Measurements from ENCODE around the gene APOBEC3F. TPM values are rescaled to one million over a fixed set of nuclear protein-coding genes. Genes with fewer than 3 reads are reported as not detected.
"Not testable (repeated sequence)": the region's sequence is repeated elsewhere in the genome, so short reads cannot be mapped to it uniquely, and the experiment has no call there.

APOBEC3F gene
- polyA plus RNA-seq, 1 experiment: 8.6 TPM

- TF ChIP-seq, protein P1, sequence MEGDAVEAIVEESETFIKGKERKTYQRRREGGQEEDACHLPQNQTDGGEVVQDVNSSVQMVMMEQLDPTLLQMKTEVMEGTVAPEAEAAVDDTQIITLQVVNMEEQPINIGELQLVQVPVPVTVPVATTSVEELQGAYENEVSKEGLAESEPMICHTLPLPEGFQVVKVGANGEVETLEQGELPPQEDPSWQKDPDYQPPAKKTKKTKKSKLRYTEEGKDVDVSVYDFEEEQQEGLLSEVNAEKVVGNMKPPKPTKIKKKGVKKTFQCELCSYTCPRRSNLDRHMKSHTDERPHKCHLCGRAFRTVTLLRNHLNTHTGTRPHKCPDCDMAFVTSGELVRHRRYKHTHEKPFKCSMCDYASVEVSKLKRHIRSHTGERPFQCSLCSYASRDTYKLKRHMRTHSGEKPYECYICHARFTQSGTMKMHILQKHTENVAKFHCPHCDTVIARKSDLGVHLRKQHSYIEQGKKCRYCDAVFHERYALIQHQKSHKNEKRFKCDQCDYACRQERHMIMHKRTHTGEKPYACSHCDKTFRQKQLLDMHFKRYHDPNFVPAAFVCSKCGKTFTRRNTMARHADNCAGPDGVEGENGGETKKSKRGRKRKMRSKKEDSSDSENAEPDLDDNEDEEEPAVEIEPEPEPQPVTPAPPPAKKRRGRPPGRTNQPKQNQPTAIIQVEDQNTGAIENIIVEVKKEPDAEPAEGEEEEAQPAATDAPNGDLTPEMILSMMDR (IDR thresholded peaks at IDR 0.05; ENCODE audit: insufficient read depth, low read depth, low read length): no peak
- peak; percentile 52 for DNase-seq (ENCODE audit: low read depth)
- ChIA-PET CTCF (interaction anchor here (1.0 to 2.9 kb wide), 4 partner anchors 11 to 245 kb away, joined by 3 to 10 read pairs (median 6); no protein-coding TSS in a partner anchor), POLR2A (no interaction called here)
- Histone ChIP-seq H3K27me3 (ENCODE audit: control insufficient read depth, insufficient read depth, low read length) (no peaks in the 10 kb centered on the region), H3K4me3 (ENCODE audit: low read depth, low read length) (peak within 1 kb of the TSS; percentile 71), H3K36me3 (ENCODE audit: control insufficient read depth, insufficient read depth, low read length) (peaks cover 1% of the 10 kb centered on the region)
These were observed 26.5 kb upstream of the APOBEC3F start, which contains the start of gene APOBEC3C for GRCh38 chr22:39013942-39014722. TSS of gene APOBEC3C (plus strand) at chr22:39014257. CDS start at chr22:39014363, 106 bp downstream.

- DNase-seq (ENCODE audit: low read depth); H3K27me3 ChIP-seq (ENCODE audit: control insufficient read depth, insufficient read depth, low read length); POLR2A ChIA-PET; H3K36me3 ChIP-seq (ENCODE audit: control insufficient read depth, insufficient read depth, low read length): not testable (repeated sequence)
- H3K4me3 ChIP-seq (ENCODE audit: low read depth, low read length): peak overlapping the region; percentile 71
- CTCF ChIA-PET: interaction anchor here (1.0 to 2.9 kb wide), 4 partner anchors 11 to 246 kb away, joined by 3 to 10 read pairs (median 6); no protein-coding TSS in a partner anchor
These were observed 25.9 kb upstream of the APOBEC3F start for GRCh38 chr22:39014723-39015121.

DNA sequence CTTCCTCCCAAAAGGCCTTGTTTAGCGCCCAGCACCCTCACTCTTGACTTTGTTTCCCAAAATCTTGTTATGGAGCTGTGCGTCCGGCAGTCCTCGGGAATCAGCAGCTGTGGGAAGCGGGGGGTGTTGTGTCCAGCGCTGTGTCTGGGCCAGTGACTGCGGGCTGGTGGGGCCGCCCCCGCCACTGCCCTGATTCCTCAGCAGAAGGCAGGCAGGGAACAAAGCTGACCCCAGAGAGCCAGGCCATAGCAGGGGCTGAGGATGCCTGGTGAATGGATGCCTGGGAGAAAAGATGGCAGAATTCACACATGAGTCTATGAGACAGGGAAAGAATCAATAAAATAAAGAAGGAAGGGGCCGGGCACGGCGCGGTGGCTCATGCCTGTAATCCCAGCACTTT is 24.1 kb upstream of the APOBEC3F start:
- DNase-seq (ENCODE audit: low read depth): no peak
- POLR2A ChIA-PET: no interaction called here

DNA sequence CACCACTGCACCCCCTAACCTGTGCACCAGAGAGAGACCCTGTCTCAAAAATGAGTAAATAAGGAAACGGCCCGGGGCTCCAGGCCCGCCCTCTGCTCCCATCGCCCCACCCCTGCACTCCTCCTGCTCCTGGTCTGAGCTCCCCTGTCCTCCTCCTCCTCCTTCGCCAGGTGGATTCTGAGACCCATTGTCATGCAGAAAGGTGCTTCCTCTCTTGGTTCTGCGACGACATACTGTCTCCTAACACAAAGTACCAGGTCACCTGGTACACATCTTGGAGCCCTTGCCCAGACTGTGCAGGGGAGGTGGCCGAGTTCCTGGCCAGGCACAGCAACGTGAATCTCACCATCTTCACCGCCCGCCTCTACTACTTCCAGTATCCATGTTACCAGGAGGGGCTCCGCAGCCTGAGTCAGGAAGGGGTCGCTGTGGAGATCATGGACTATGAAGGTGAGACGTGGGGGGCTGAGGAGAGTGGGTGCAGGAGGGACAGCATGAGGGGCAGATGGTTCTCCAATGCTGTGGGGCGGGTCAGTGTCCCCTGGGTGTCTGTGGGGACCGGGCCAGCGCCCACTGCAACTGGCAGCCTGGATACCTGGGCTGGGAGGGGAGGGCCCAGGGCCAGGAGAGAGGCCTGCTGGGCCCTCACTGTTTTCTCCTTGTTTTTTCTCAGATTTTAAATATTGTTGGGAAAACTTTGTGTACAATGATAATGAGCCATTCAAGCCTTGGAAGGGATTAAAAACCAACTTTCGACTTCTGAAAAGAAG is 22.9 kb upstream of the APOBEC3F start:
- Histone ChIP-seq H3K36me3 (ENCODE audit: control insufficient read depth, insufficient read depth, low read length) (peaks cover 1% of the 10 kb centered on the region), H3K4me3 (ENCODE audit: low read depth, low read length) (no peak overlapping the region), H3K27me3 (ENCODE audit: control insufficient read depth, insufficient read depth, low read length) (no peaks in the 10 kb centered on the region)
- TF ChIP-seq, protein P1 (IDR thresholded peaks at IDR 0.05; ENCODE audit: insufficient read depth, low read depth, low read length): no peak
- DNase-seq (ENCODE audit: low read depth): no peak
- POLR2A ChIA-PET: no interaction called here
- CTCF ChIA-PET: interaction anchor here (1.9 kb wide), 1 partner anchor 148 kb away, joined by 10 read pairs; no protein-coding TSS in a partner anchor

More for the DNA sequence above, 24.1 kb upstream of the APOBEC3F start:
- TF ChIP-seq, protein P1 (IDR thresholded peaks at IDR 0.05; ENCODE audit: insufficient read depth, low read depth, low read length): no peak
- CTCF ChIA-PET: interaction anchor here (1.9 kb wide), 1 partner anchor 147 kb away, joined by 10 read pairs; no protein-coding TSS in a partner anchor
- H3K4me3 ChIP-seq (ENCODE audit: low read depth, low read length): no peak overlapping the region
- no peaks in the 10 kb centered on the region for H3K27me3 ChIP-seq (ENCODE audit: control insufficient read depth, insufficient read depth, low read length)
- peaks cover 1% of the 10 kb centered on the region for H3K36me3 ChIP-seq (ENCODE audit: control insufficient read depth, insufficient read depth, low read length)

GRCh38 chr22:39020021-39020651 is 20.5 kb upstream of the APOBEC3F start:
- CTCF ChIA-PET; H3K27me3 ChIP-seq (ENCODE audit: control insufficient read depth, insufficient read depth, low read length); DNase-seq (ENCODE audit: low read depth); H3K4me3 ChIP-seq (ENCODE audit: low read depth, low read length); POLR2A ChIA-PET; H3K36me3 ChIP-seq (ENCODE audit: control insufficient read depth, insufficient read depth, low read length): not testable (repeated sequence)
